Measurements from ENCODE around the gene EFNA2. TPM values are rescaled to one million over a fixed set of nuclear protein-coding genes. Genes with fewer than 3 reads are reported as not detected.

EFNA2 gene
- total and polyA plus RNA-seq, 2 donors = 0.09 to 0.21 TPM

DNA sequence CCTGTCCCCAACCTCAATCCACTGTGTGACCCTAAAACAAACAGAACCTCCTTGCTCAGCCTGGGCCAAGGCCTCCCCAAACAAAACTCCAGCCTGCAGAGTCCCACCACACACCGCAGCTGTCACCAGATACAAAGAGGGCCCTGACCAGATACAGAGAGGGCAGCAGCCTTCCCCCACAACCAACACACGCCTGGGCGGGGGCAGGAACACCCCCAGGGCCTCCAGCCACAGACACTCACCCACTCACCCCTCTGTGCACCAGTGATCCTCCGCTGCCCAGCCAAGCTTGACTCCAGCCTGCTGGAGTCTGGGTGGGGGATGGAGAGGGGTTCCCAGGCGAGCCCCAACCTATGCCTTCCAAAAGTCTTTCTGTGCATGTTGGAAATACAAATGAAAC lies 22.5 kb upstream of the EFNA2 start:
- Histone ChIP-seq H3K27ac (ENCODE audit: low read depth in 1 of 2, low read length in 1 of 2) (no peak overlapping the region), H3K36me3 (ENCODE audit: control insufficient read depth in 2 of 2, insufficient read depth in 2 of 2, low read length in 1 of 2) (peaks cover 2% of the 10 kb centered on the region in 2 donors), H3K4me3 (ENCODE audit: low read length in 2 of 2) (no peak overlapping the region), H3K9me3 (ENCODE audit: control insufficient read depth in 2 of 2, insufficient read depth in 1 of 2, low read length in 1 of 2) (peaks cover 0 to 20% of the 10 kb centered on the region in 2 donors), H3K27me3 (ENCODE audit: control insufficient read depth in 2 of 2, insufficient read depth in 1 of 2, low read length in 1 of 2) (peaks cover 11 to 32% of the 10 kb centered on the region in 2 donors), H3K4me1 (ENCODE audit: control insufficient read depth in 2 of 2, insufficient read depth in 2 of 2, low read length in 2 of 2) (peaks cover 61 to 87% of the 10 kb centered on the region in 2 donors)
- WGBS = 84% methylated on average over 5 of the region's 5 CpGs
- DNase-seq (ENCODE audit: low read depth in 6 of 9, low spot score in 9 of 9) = no peak

DNA sequence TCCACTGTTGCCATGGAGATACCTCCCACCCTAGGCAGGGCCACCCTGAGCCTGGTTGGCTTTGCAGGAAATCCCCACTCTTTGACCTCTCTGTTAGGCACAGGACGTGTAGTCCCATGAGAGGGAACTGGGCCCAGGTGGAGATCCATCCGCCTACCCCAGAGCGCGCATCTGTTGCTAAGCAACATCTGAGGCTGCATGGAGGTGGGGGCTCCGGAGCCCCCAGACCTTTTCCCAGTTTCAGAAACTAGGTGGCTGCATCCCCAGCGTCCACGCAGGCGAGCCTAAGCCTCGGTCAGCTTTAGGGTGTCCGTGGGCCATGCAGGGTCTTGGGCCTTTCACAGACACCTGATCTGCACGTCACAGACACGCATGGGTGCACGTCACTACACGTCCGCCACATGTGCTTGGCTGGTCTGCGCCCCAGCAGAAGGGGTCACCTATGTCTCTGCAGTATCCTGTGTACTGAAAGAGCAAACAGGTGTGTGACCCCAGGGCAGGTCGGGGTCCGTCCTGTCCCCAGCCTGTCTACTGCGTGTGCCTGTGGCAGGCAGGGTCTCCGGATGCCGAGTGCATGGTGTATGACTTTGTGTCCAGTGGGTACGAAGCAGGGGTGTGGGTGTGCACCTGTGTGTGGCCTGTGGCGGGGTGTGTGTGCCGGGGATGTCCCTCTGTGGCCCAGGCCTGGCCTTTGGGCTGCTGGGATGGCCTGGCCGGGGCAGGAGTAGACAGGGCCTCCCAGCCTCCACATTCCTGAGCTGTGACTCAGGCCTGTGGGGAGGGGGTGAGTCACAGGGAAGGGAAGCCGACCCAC lies 20.7 kb upstream of the EFNA2 start:
- Histone ChIP-seq H3K27me3 (ENCODE audit: control insufficient read depth in 2 of 2, insufficient read depth in 1 of 2, low read length in 1 of 2) (peaks cover 11 to 34% of the 10 kb centered on the region in 2 donors), H3K36me3 (ENCODE audit: control insufficient read depth in 2 of 2, insufficient read depth in 2 of 2, low read length in 1 of 2) (peaks cover 0 to 4% of the 10 kb centered on the region in 2 donors), H3K9me3 (ENCODE audit: control insufficient read depth in 2 of 2, insufficient read depth in 1 of 2, low read length in 1 of 2) (peaks cover 0 to 23% of the 10 kb centered on the region in 2 donors), H3K4me3 (ENCODE audit: low read length in 2 of 2) (no peak overlapping the region), H3K4me1 (ENCODE audit: control insufficient read depth in 2 of 2, insufficient read depth in 2 of 2, low read length in 2 of 2) (peaks cover 56 to 81% of the 10 kb centered on the region in 2 donors), H3K27ac (ENCODE audit: low read depth in 1 of 2, low read length in 1 of 2) (peak overlapping the region in 1 of 2 donors; percentile 11)
- DNase-seq (ENCODE audit: low read depth in 6 of 9, low spot score in 9 of 9) = no peak
- WGBS = 92% methylated on average over 26 of the region's 26 CpGs

DNA sequence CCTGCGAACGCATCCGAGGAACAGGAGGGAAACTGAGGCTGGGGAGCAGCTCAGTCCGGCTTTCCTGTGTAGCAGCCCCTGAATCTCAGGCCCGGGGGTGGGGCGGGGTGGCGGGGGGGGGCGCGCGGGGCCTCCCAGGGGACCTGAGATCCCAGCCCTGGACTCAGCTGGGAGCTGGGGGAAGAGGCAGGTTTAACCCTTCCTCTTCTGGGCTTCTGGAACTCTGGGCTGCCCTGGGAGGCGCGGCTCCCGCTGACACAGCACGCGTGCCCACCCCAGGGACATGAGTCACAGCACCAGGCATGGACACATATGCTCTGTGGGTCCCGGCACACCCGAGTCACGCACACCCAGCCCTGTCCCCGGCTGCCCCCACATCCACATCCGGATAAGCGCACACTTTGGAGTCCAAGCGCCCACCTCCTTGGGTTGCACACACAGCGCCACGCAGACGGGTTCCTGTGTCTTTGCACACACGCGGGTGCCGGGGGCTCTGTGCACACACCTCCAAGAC lies 20.0 kb upstream of the EFNA2 start:
- 53% methylated on average over 28 of the region's 28 CpGs for WGBS
- peaks cover under 1 to 10% of the 10 kb centered on the region in 2 donors for H3K36me3 ChIP-seq (ENCODE audit: control insufficient read depth in 2 of 2, insufficient read depth in 2 of 2, low read length in 1 of 2)
- peaks cover 0 to 23% of the 10 kb centered on the region in 2 donors for H3K9me3 ChIP-seq (ENCODE audit: control insufficient read depth in 2 of 2, insufficient read depth in 1 of 2, low read length in 1 of 2)
- H3K27me3 ChIP-seq (ENCODE audit: control insufficient read depth in 2 of 2, insufficient read depth in 1 of 2, low read length in 1 of 2) = peaks cover 11 to 34% of the 10 kb centered on the region in 2 donors
- H3K27ac ChIP-seq (ENCODE audit: low read depth in 1 of 2, low read length in 1 of 2) = peak overlapping the region in 1 of 2 donors; percentile 32
- peaks cover 56 to 81% of the 10 kb centered on the region in 2 donors for H3K4me1 ChIP-seq (ENCODE audit: control insufficient read depth in 2 of 2, insufficient read depth in 2 of 2, low read length in 2 of 2)
- peak overlapping the region in 1 of 2 donors; percentile 55 for H3K4me3 ChIP-seq (ENCODE audit: low read length in 2 of 2)
- DNase-seq (ENCODE audit: low read depth in 6 of 9, low spot score in 9 of 9) = peak in 1 of 9 donors; percentile 22

DNA sequence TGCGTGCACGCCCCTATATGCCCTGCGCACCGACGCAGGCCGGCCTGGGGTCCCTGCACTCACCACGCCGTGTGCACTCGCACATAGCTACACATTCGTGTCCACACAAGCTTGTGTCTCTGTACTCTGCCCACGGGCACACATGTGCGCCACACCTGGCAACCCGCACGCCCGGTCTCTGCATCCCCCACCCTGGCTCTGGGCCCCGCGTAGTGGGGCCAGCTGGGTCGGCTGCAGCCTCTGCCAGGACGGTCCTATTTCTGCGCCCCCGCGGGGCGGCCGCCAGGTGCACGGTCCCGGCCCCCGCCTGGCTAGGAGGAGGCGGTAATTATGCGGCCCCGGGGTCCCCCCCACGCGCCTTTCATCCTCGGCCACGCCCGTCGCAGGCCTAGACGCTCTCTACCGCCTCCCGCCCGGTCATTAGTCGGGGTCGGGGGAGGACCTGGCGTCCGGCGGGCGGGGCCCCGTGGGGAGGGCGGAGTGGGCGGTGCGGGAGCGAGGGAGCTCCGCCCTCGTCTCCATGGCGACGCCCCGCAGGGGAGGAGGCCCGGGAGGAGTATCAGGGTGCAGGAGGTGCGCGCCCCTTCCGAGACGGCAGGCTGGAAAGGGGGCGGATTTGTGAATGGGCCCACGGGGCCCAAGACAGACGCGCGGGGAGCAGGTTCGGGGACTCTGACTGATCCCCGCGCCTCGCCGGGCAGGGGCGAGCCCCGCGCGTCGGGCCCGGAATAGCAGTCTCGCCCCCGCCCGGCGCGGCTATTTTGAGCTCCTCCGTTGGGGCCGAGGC lies 19.4 kb upstream of the EFNA2 start:
- Histone ChIP-seq H3K9me3 (ENCODE audit: control insufficient read depth in 2 of 2, insufficient read depth in 1 of 2, low read length in 1 of 2) (peaks cover 0 to 27% of the 10 kb centered on the region in 2 donors), H3K36me3 (ENCODE audit: control insufficient read depth in 2 of 2, insufficient read depth in 2 of 2, low read length in 1 of 2) (peaks cover 7 to 17% of the 10 kb centered on the region in 2 donors), H3K4me3 (ENCODE audit: low read length in 2 of 2) (peak overlapping the region; percentile 27 to 55), H3K4me1 (ENCODE audit: control insufficient read depth in 2 of 2, insufficient read depth in 2 of 2, low read length in 2 of 2) (peaks cover 59 to 84% of the 10 kb centered on the region in 2 donors), H3K27ac (ENCODE audit: low read depth in 1 of 2, low read length in 1 of 2) (peak overlapping the region in 1 of 2 donors; percentile 32), H3K27me3 (ENCODE audit: control insufficient read depth in 2 of 2, insufficient read depth in 1 of 2, low read length in 1 of 2) (peaks cover 11 to 34% of the 10 kb centered on the region in 2 donors)
- WGBS = 4% methylated on average over 84 of the region's 84 CpGs
- DNase-seq (ENCODE audit: low read depth in 6 of 9, low spot score in 9 of 9) = peak in 3 of 9 donors; percentile 58 to 70 (median 62)

DNA sequence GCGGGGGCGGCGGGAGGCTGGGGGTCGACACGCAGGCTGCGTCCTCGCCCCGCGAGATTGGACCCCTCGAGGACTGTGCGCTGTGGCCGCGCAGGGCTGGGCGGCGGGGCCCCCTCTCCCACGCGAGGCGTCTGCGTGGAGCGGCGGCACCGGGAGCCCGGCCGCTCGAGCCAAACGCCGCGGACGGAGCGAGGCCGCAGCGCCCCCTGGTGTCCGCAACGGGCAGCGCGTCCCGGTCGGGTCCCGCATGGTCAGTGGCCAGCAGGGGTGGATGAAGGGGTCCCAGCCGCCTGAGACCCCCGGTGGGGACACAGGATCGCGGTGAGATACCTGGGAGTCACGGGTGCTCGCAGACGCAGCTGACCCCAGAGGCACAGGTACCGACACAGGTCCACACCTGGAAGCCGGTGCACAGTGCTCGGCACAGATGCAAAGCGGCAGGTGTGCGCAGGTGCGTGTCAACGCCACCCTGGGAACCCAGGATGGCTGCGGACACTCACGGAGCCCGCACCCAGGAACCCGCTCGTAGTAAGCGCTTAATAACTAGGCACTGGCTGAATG lies 18.7 kb upstream of the EFNA2 start:
- peak in 3 of 9 donors; percentile 54 to 61 (median 61) for DNase-seq (ENCODE audit: low read depth in 6 of 9, low spot score in 9 of 9)
- Histone ChIP-seq H3K36me3 (ENCODE audit: control insufficient read depth in 2 of 2, insufficient read depth in 2 of 2, low read length in 1 of 2) (peaks cover 14 to 23% of the 10 kb centered on the region in 2 donors), H3K9me3 (ENCODE audit: control insufficient read depth in 2 of 2, insufficient read depth in 1 of 2, low read length in 1 of 2) (peaks cover 0 to 27% of the 10 kb centered on the region in 2 donors), H3K4me3 (ENCODE audit: low read length in 2 of 2) (peak overlapping the region; percentile 27 to 55), H3K27me3 (ENCODE audit: control insufficient read depth in 2 of 2, insufficient read depth in 1 of 2, low read length in 1 of 2) (peaks cover 11 to 34% of the 10 kb centered on the region in 2 donors), H3K4me1 (ENCODE audit: control insufficient read depth in 2 of 2, insufficient read depth in 2 of 2, low read length in 2 of 2) (peaks cover 56 to 84% of the 10 kb centered on the region in 2 donors), H3K27ac (ENCODE audit: low read depth in 1 of 2, low read length in 1 of 2) (peak overlapping the region in 1 of 2 donors; percentile 32)
- WGBS = 2% methylated on average over 59 of the region's 59 CpGs

DNA sequence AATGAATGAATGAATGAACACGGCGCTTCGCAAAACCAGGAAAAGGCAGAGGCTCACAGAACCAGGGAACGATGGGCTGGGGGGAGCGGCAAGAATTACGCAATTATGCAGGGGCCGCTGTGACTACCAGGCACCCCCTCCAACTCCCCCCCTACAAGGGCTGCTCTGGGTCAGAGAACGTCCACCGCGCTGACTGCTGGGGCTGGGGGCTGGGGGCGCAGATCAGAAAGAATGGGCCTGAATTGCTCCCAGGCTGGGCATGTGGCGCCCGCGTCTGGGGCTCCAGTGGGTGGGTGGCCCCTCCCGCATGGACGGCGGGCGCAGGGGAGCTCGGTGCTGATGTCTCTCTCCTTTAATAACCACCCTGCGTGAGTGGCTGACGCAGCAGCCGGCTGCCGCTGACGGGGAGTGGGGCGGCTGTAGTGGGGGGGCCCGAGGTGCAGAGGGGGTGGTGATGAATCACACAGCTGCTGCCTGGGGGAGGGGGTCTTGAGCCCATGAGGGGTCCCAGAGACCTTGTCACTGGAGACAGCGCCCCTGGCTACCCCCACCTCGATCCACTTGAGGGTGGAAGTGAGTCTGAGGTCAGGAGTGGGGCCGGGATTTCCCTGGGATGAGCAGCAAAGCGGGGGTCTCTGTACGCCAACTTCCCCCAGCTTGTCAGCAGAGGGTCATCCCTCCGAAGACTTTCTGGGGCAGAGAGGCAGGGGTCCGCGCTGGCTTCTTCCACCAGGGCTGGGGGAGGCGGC lies 18.0 kb upstream of the EFNA2 start:
- H3K9me3 ChIP-seq (ENCODE audit: control insufficient read depth in 2 of 2, insufficient read depth in 1 of 2, low read length in 1 of 2) = peaks cover 0 to 27% of the 10 kb centered on the region in 2 donors
- peaks cover 49 to 84% of the 10 kb centered on the region in 2 donors for H3K4me1 ChIP-seq (ENCODE audit: control insufficient read depth in 2 of 2, insufficient read depth in 2 of 2, low read length in 2 of 2)
- no peak overlapping the region for H3K27ac ChIP-seq (ENCODE audit: low read depth in 1 of 2, low read length in 1 of 2)
- peak in 1 of 9 donors; percentile 25 for DNase-seq (ENCODE audit: low read depth in 6 of 9, low spot score in 9 of 9)
- H3K27me3 ChIP-seq (ENCODE audit: control insufficient read depth in 2 of 2, insufficient read depth in 1 of 2, low read length in 1 of 2) = peaks cover 11 to 34% of the 10 kb centered on the region in 2 donors
- WGBS = 33% methylated on average over 35 of the region's 35 CpGs
- H3K4me3 ChIP-seq (ENCODE audit: low read length in 2 of 2) = no peak overlapping the region
- peaks cover 18 to 30% of the 10 kb centered on the region in 2 donors for H3K36me3 ChIP-seq (ENCODE audit: control insufficient read depth in 2 of 2, insufficient read depth in 2 of 2, low read length in 1 of 2)

DNA sequence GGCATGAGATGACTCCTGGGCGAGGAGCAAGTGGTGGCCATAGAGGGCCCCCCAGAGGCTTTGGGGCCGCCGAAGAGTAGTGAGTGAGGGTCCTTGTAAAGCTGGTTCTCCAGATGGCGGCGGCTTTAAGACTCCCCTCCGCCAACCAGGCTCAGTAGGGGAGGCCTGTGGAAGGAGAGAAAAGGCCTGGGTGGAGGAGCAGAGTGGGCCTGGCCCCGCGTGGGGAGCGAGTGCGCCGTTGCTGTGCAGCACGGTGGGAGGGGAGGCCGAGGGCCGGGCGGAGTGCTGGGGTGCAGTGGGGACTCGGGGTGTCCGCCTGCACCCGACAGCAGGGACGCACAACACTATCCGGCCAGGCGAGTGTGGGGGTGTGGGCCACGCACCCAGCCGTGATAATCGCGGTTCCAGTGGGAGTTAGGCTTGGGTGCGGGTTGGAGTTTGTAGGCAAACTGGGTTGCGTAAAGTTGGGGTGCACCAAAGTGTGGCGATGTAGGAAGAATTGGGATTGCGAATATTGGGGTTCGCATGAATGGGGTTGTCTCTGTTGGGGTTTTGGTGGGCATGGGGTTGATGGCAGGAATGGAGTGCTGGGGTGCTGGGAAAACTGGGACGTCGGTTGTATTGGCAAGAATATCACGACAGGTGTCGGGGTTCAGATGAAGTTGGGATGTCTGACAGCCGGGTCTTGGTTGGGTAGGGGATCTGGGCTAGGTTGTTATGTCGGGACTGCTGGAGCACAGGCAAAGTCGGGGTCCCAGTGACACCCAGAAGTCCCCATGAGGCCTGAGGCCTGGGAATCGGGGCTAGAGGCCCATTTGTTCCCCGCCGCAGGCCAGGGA lies 17.2 kb upstream of the EFNA2 start:
- peaks cover 26 to 38% of the 10 kb centered on the region in 2 donors for H3K36me3 ChIP-seq (ENCODE audit: control insufficient read depth in 2 of 2, insufficient read depth in 2 of 2, low read length in 1 of 2)
- no peak for DNase-seq (ENCODE audit: low read depth in 6 of 9, low spot score in 9 of 9)
- peaks cover 46 to 83% of the 10 kb centered on the region in 2 donors for H3K4me1 ChIP-seq (ENCODE audit: control insufficient read depth in 2 of 2, insufficient read depth in 2 of 2, low read length in 2 of 2)
- peak overlapping the region; percentile 10 to 53 for H3K27ac ChIP-seq (ENCODE audit: low read depth in 1 of 2, low read length in 1 of 2)
- peaks cover 0 to 27% of the 10 kb centered on the region in 2 donors for H3K9me3 ChIP-seq (ENCODE audit: control insufficient read depth in 2 of 2, insufficient read depth in 1 of 2, low read length in 1 of 2)
- 68% methylated on average over 40 of the region's 40 CpGs for WGBS
- H3K27me3 ChIP-seq (ENCODE audit: control insufficient read depth in 2 of 2, insufficient read depth in 1 of 2, low read length in 1 of 2) = peaks cover 11 to 34% of the 10 kb centered on the region in 2 donors
- peak overlapping the region in 1 of 2 donors; percentile 94 for H3K4me3 ChIP-seq (ENCODE audit: low read length in 2 of 2)
